ENCODE results near the gene TFCP2.

Gene TFCP2

DNA sequence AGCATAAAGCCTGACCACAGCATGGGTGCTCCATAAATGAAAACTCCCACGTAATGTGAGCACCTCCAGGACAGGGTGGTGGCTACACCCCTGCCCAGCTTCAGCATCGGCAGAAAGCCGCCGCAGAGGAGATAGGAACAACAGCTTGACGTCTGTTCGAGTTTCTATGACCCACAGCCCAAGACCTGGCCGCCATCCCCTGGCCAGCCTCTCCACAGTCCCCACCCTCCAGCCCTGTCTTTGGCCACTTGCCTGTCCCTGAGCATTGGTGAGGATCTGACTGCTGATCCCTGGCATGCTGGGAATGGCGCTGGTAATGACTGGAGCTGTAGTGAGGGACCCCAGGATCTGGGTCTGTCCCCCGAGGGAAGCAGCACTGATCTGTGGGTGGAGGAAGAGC is 23.6 kb upstream of the TFCP2 start:
- TF ChIP-seq, protein P1, sequence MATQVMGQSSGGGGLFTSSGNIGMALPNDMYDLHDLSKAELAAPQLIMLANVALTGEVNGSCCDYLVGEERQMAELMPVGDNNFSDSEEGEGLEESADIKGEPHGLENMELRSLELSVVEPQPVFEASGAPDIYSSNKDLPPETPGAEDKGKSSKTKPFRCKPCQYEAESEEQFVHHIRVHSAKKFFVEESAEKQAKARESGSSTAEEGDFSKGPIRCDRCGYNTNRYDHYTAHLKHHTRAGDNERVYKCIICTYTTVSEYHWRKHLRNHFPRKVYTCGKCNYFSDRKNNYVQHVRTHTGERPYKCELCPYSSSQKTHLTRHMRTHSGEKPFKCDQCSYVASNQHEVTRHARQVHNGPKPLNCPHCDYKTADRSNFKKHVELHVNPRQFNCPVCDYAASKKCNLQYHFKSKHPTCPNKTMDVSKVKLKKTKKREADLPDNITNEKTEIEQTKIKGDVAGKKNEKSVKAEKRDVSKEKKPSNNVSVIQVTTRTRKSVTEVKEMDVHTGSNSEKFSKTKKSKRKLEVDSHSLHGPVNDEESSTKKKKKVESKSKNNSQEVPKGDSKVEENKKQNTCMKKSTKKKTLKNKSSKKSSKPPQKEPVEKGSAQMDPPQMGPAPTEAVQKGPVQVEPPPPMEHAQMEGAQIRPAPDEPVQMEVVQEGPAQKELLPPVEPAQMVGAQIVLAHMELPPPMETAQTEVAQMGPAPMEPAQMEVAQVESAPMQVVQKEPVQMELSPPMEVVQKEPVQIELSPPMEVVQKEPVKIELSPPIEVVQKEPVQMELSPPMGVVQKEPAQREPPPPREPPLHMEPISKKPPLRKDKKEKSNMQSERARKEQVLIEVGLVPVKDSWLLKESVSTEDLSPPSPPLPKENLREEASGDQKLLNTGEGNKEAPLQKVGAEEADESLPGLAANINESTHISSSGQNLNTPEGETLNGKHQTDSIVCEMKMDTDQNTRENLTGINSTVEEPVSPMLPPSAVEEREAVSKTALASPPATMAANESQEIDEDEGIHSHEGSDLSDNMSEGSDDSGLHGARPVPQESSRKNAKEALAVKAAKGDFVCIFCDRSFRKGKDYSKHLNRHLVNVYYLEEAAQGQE (IDR thresholded peaks at IDR 0.05; ENCODE audit: insufficient read depth in 1 of 2, low read depth in 2 of 2, low read length in 2 of 2) = no peak
- TF ChIP-seq SIN3A (IDR thresholded peaks at IDR 0.05; ENCODE audit: borderline replicate concordance, insufficient read depth, low read length) (no peak), POLR2AphosphoS5 (IDR thresholded peaks at IDR 0.05; ENCODE audit: low read depth, low read length) (no peak), FOXP2 (optimal IDR thresholded peaks at IDR 0.05; ENCODE audit: borderline replicate concordance, extremely low read depth, extremely low read length, insufficient read depth) (no peak), TAF1 (IDR thresholded peaks at IDR 0.05; ENCODE audit: borderline replicate concordance, insufficient read depth, low read length) (no peak)

DNA sequence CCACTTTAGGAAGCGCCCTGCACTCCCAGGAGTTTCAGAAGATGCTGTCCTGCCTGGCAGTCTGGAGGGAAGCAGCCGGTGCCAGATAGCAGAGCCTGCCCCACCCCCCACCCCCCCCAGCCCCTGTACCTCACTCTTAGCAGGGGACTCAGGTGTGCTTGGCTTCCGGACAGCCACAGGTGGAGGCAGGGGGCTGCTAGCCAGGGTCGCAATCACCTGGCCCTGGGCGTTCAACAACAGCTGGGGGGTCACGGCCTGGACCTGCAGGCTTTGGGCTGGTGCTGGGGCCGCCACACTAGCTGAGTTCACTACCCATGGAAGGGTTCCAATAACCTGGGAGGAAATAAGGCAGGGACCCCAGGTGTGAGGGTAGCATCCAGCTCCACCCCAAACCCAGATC is 22.9 kb upstream of the TFCP2 start:
- no peak for TF ChIP-seq FOXP2 (optimal IDR thresholded peaks at IDR 0.05; ENCODE audit: borderline replicate concordance, extremely low read depth, extremely low read length, insufficient read depth)

- TF ChIP-seq POLR2AphosphoS5 (IDR thresholded peaks at IDR 0.05; ENCODE audit: low read depth, low read length) (no peak), TAF1 (IDR thresholded peaks at IDR 0.05; ENCODE audit: borderline replicate concordance, insufficient read depth, low read length) (no peak), SIN3A (IDR thresholded peaks at IDR 0.05; ENCODE audit: borderline replicate concordance, insufficient read depth, low read length) (no peak), FOXP2 (optimal IDR thresholded peaks at IDR 0.05; ENCODE audit: borderline replicate concordance, extremely low read depth, extremely low read length, insufficient read depth) (no peak)
- TF ChIP-seq, protein P1 (IDR thresholded peaks at IDR 0.05; ENCODE audit: insufficient read depth in 1 of 2, low read depth in 2 of 2, low read length in 2 of 2) = no peak
Measured at GRCh38 chr12:51192284-51192671, 19.3 kb upstream of the TFCP2 start.

GRCh38 chr12:51191516-51192283 is 18.8 kb upstream of the TFCP2 start:
- TF ChIP-seq FOXP2 (optimal IDR thresholded peaks at IDR 0.05; ENCODE audit: borderline replicate concordance, extremely low read depth, extremely low read length, insufficient read depth) (no peak), TAF1 (IDR thresholded peaks at IDR 0.05; ENCODE audit: borderline replicate concordance, insufficient read depth, low read length) (no peak), SIN3A (IDR thresholded peaks at IDR 0.05; ENCODE audit: borderline replicate concordance, insufficient read depth, low read length) (no peak), POLR2AphosphoS5 (IDR thresholded peaks at IDR 0.05; ENCODE audit: low read depth, low read length) (no peak)
- TF ChIP-seq, protein P1 (IDR thresholded peaks at IDR 0.05; ENCODE audit: insufficient read depth in 1 of 2, low read depth in 2 of 2, low read length in 2 of 2) = no peak

DNA sequence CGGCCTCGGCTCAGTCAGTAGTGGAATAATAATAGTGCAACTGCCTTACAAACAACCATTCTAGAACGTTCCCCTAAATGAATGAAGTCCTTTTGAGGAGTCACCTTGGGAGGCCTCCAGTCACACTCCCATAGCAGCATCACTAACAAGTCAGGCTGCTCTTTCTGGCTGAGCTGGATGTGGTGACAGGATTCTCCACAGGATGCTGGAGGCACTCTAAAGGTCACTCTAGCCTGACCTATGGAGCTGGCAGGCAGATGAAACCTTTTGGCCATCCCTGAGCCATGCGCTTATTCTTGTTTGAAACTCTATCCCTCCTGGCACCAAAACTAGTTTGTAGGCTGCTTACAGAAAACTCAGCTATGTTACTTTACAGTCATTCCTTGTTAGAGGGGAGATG is 17.9 kb upstream of the TFCP2 start:
- TF ChIP-seq POLR2AphosphoS5 (IDR thresholded peaks at IDR 0.05; ENCODE audit: low read depth, low read length) (no peak), FOXP2 (optimal IDR thresholded peaks at IDR 0.05; ENCODE audit: borderline replicate concordance, extremely low read depth, extremely low read length, insufficient read depth) (no peak)
- TF ChIP-seq, protein P1 (IDR thresholded peaks at IDR 0.05; ENCODE audit: insufficient read depth in 1 of 2, low read depth in 2 of 2, low read length in 2 of 2) = no peak

All from PFSK-1 (cell line).